ENCODE measurements around the gene DPEP2.
"Not testable (repeated sequence)": the region's sequence is repeated elsewhere in the genome, so short reads cannot be mapped to it uniquely, and the experiment has no call there.

The DPEP2 gene, protein sequence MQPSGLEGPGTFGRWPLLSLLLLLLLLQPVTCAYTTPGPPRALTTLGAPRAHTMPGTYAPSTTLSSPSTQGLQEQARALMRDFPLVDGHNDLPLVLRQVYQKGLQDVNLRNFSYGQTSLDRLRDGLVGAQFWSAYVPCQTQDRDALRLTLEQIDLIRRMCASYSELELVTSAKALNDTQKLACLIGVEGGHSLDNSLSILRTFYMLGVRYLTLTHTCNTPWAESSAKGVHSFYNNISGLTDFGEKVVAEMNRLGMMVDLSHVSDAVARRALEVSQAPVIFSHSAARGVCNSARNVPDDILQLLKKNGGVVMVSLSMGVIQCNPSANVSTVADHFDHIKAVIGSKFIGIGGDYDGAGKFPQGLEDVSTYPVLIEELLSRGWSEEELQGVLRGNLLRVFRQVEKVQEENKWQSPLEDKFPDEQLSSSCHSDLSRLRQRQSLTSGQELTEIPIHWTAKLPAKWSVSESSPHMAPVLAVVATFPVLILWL

GRCh38 chr16:67998779-67999688 lies at the start of gene DPEP2:
Gene DPEP2 (minus strand): TSS chr16:67999484. CDS start chr16:67993212, 6,272 bp downstream.
- Mint-ChIP-seq H3K4me1 (peaks cover 63% of the 10 kb centered on the region), H3K27ac (peak within 1 kb of the TSS; percentile 37 to 83), H3K4me3 (peak within 1 kb of the TSS; percentile 79)
- peak; percentile 93 for ATAC-seq
- not testable (repeated sequence) for H3K9me3 Mint-ChIP-seq, H3K27me3 Mint-ChIP-seq
- peak; percentile 67 to 75 for DNase-seq

DNA sequence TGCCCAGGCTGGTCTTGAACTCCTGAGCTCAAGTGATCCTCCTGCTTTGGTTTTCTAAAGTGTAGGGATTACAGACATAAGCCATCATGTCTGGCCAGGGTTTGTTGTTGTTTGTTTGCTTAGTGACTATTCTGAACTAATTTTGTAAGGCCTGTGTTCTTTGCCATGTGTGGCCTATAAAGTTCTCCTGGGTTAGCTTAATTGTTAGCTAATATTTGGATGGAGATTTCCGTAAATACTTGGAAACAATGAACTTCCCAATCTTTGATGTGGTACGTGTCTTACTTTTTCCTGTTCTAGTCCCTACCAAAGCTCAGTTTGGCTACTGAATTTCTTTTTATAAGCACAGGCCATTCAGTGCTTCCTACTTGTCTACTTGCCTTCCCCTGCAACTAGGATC lies 48.7 kb upstream of the DPEP2 start:
- no peak overlapping the region for H3K27ac Mint-ChIP-seq
- H3K9me3 Mint-ChIP-seq: no peaks in the 10 kb centered on the region
- DNase-seq (no peak), ATAC-seq (no peak)
- H3K27me3 Mint-ChIP-seq: no peaks in the 10 kb centered on the region
- H3K4me1 Mint-ChIP-seq: no peaks in the 10 kb centered on the region
- no peak overlapping the region for H3K4me3 Mint-ChIP-seq

DNA sequence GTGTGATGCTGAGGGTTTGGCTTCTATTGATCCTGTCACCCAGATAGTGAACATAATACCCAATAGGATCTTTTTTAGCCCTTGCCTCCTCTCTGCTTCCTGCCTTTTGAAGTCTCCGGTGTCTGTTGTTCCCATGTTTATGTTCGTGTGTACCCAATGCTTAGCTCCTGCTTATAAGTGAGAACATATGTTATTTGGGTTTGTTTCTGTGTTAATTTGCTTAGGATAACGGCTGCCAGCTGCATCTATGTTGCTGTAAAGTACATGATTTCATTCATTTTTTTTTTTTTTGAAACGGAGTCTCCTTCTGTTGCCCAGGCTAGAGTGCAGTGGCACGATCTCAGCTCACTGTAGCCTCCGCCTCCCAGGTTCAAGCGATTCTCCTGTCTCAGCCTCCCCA lies 46.8 kb upstream of the DPEP2 start:
- Mint-ChIP-seq H3K27me3 (no peaks in the 10 kb centered on the region), H3K4me3 (no peak overlapping the region), H3K27ac (peak overlapping the region in 1 of 2 donors; percentile 29), H3K9me3 (no peaks in the 10 kb centered on the region), H3K4me1 (no peaks in the 10 kb centered on the region)
- DNase-seq (no peak), ATAC-seq (no peak)

DNA sequence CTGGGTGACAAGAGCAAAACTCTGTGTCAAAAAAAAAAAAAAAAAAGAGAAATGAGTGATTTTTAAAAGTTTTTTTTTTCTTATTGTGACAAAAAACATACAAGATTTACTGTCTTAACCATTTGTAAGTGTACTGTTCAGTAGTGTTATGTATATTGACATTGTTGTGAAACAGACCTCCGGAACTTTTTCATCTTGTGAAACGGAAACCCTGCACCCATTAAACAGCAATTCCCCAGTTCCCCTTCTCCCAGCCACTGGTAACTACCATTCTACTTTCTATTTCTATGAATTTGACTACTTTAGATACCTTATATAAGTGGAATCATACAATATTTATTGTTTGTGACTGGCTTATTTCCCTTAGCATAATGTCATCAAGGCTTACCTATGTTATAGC lies 42.5 kb upstream of the DPEP2 start:
- no peak for DNase-seq
- ATAC-seq: no peak
- H3K27me3 Mint-ChIP-seq: no peaks in the 10 kb centered on the region
- no peak overlapping the region for H3K4me3 Mint-ChIP-seq
- H3K4me1 Mint-ChIP-seq: peaks cover 15% of the 10 kb centered on the region
- no peaks in the 10 kb centered on the region for H3K9me3 Mint-ChIP-seq
- H3K27ac Mint-ChIP-seq: no peak overlapping the region

DNA sequence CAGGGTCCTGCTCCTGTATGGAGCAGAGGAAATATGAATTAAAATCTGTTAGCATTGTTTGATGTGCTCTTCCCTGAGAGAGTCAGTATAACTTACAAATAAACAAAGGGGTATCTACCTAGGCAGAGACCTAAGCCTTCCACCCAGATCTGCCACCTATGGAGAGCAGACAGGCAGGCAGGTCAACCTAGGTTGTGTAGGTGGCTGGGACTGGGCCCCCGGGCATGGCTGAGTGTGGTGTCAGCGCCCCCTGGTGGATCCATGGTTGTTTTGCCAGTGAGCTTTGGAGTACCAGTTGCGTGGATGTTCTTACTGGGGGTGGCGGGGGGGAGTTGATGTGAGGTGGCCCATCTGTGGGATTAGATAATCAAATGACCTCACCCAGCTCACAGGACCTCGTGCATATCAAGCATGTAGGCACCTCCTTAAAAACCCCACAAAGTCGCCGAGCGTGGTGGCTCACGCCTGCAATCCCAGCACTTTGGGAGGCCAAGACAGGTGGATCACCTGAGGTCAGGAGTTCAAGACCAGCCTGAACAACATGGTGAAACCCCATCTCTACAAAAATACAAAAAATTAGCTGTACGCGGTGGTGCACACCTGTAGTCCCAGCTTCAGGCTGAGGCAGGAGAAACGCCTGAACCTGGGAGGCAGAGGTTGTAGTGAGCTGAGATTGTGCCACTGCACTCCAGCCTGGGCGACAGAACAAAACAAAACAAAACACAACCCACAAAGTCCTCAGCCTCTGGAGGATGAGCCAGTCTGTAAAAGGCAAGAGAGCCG lies 41.4 kb upstream of the DPEP2 start:
- ATAC-seq: peak; percentile 100
- no peaks in the 10 kb centered on the region for H3K27me3 Mint-ChIP-seq
- H3K4me1 Mint-ChIP-seq: peaks cover 19% of the 10 kb centered on the region
- H3K9me3 Mint-ChIP-seq: no peaks in the 10 kb centered on the region
- H3K4me3 Mint-ChIP-seq: no peak overlapping the region
- DNase-seq: peak; percentile 88 to 91
- no peak overlapping the region for H3K27ac Mint-ChIP-seq

DNA sequence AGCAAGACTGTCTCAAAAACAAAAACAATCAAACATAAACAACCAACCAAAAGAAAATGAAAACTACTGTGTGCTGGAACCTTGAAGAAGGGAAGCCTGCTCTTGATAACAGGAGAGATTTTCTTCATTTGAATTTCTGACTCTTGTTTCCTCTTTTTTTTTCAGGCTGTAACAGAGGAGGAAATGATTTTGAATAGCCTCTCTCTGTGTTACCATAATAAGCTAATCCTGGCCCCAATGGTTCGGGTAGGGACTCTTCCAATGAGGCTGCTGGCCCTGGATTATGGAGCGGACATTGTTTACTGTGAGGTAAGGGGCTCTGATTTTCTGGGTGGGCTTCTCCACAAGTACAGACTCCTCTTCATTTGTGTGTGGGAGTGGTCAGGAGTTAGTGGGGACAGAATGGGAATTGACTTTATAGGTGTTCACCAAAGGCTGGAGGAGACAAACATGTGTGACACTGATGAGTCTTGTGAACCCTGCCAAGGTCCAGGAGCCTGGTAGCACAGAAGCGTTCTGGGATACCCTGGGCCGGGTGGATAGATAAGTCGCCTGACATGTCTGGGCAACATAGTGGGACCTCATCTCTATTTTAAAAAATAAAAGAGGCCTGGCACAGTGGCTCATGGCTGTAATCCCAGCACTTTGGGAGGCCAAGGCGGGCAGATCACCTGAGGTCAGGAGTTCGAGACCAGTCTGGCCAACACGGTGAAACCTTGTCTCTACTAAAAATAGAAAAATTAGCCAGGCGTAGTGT lies 38.7 kb upstream of the DPEP2 start:
- Mint-ChIP-seq H3K27me3 (no peaks in the 10 kb centered on the region), H3K4me1 (peaks cover 19% of the 10 kb centered on the region), H3K27ac (peak overlapping the region in 1 of 2 donors; percentile 24), H3K4me3 (no peak overlapping the region), H3K9me3 (no peaks in the 10 kb centered on the region)
- DNase-seq (no peak), ATAC-seq (no peak)

DNA sequence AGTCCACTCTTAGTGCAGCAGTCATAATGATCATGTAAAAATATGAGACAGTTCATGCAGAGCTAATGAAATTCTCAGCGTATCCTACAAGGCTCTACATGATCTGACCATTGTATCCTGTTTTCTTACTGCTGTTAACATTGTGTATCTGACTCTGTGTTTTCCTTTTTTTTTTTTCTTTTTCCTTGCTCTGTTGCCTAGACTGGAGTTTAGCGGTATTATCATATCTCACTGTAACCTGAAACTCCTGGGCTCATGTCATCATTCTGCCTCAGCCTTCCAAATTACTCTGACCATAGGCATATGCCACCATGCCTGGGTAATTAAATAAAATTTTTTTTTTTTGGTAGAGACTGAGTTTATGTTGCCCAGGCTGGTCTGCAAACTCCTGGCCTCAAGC lies 35.9 kb upstream of the DPEP2 start:
- Mint-ChIP-seq H3K27me3 (no peaks in the 10 kb centered on the region), H3K9me3 (no peaks in the 10 kb centered on the region), H3K4me3 (no peak overlapping the region), H3K27ac (peak overlapping the region in 1 of 2 donors; percentile 60), H3K4me1 (peaks cover 24% of the 10 kb centered on the region)
- no peak for ATAC-seq
- no peak for DNase-seq

GRCh38 chr16:68033101-68033500 lies 33.8 kb upstream of the DPEP2 start:
- DNase-seq (no peak), ATAC-seq (no peak)
- H3K9me3 Mint-ChIP-seq: no peaks in the 10 kb centered on the region
- peaks cover 17% of the 10 kb centered on the region for H3K4me1 Mint-ChIP-seq
- no peak overlapping the region for H3K4me3 Mint-ChIP-seq
- peak overlapping the region in 1 of 2 donors; percentile 28 for H3K27ac Mint-ChIP-seq
- H3K27me3 Mint-ChIP-seq: no peaks in the 10 kb centered on the region

DNA sequence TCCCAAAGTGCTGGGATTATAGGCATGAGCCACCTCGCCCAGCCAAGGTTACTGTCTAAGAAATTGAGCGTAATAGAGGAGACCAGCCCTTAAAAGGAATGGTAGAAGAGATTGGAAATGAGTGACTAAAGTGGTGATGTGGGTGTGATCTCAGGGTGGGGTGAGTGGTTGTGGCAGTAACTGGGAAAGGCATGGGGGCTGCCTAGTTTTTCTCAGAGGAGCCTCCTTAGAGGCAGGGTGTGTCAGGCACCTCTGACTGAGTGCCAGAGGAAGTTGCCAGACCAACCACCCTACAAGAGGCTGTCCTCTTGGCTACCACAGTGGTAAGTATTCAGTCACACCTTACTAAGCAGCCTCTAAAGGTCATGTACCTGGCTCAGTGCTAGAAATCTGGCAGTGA lies 32.7 kb upstream of the DPEP2 start:
- Mint-ChIP-seq H3K9me3 (no peaks in the 10 kb centered on the region), H3K27ac (peak overlapping the region in 1 of 2 donors; percentile 37), H3K4me1 (peaks cover 16% of the 10 kb centered on the region), H3K27me3 (no peaks in the 10 kb centered on the region), H3K4me3 (no peak overlapping the region)
- peak; percentile 83 for ATAC-seq
- no peak for DNase-seq

GRCh38 chr16:68030108-68030507 lies 30.8 kb upstream of the DPEP2 start:
- not testable (repeated sequence) for H3K27ac Mint-ChIP-seq, DNase-seq, H3K27me3 Mint-ChIP-seq, ATAC-seq, H3K9me3 Mint-ChIP-seq, H3K4me3 Mint-ChIP-seq
- H3K4me1 Mint-ChIP-seq: peaks cover 10% of the 10 kb centered on the region

DNA sequence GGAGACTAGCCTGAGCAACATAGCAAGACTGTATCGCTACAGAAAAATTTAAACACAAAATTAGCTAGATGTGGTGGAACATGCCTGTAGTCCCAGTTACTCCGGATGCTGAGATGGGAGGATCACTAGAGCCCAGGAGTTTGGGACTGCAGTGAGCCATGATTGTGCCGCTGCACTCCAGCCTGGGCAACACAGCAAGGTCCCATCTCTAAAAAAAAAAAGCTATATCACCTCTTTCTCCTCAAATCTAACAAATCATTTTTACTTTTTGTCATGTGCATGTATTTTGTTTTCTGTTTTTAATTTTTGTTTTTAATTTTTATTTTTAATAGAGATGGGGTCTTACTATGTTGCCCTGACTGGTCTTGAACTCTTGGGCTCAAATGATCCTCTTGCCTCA lies 29.7 kb upstream of the DPEP2 start:
- no peaks in the 10 kb centered on the region for H3K9me3 Mint-ChIP-seq
- ATAC-seq (no peak), DNase-seq (no peak)
- H3K27ac Mint-ChIP-seq: no peak overlapping the region
- H3K4me3 Mint-ChIP-seq: no peak overlapping the region
- H3K4me1 Mint-ChIP-seq: peaks cover 16% of the 10 kb centered on the region
- no peaks in the 10 kb centered on the region for H3K27me3 Mint-ChIP-seq

GRCh38 chr16:68022728-68023537 lies 23.6 kb upstream of the DPEP2 start, which contains the start of the genes DDX28 and DUS2:
Gene DDX28 (minus strand): TSS chr16:68023232. CDS start chr16:68023202, 30 bp downstream.
Gene DUS2 (plus strand): TSS chr16:68023284. CDS start chr16:68038024, 14,740 bp downstream.
- H3K4me1 Mint-ChIP-seq: peaks cover 26% of the 10 kb centered on the region
- no peaks in the 10 kb centered on the region for H3K9me3 Mint-ChIP-seq
- DNase-seq: peak; percentile 91 to 93
- ATAC-seq: peak; percentile 98
- H3K4me3 Mint-ChIP-seq: peak within 1 kb of the TSS; percentile 97 to 98
- H3K27ac Mint-ChIP-seq: peak within 1 kb of the TSS; percentile 97 to 98
- no peaks in the 10 kb centered on the region for H3K27me3 Mint-ChIP-seq

DNA sequence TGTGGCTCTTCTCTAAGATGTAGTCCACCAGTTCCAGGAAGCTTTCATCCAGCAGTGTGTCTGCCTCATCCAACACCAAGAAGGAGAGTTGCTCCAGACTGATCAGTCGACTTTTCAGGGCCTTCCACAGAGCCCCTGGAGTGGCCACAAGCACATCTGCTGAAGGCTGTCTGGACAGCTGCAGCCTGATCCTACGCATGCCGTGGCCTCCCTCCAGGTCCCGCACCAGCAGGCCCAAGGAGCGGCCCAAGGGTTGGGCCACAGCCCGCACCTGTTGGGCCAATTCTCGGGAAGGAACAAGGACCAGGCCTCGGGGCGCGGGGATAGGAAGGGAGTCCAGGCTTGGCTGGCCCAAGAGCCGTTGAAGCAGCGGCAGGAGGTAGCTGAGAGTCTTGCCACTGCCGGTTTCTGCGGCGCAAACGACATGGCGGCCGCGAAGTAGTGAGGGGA lies 23.0 kb upstream of the DPEP2 start:
- peak; percentile 8 for ATAC-seq
- no peaks in the 10 kb centered on the region for H3K27me3 Mint-ChIP-seq
- peak overlapping the region; percentile 97 to 98 for H3K27ac Mint-ChIP-seq
- H3K9me3 Mint-ChIP-seq: no peaks in the 10 kb centered on the region
- H3K4me3 Mint-ChIP-seq: peak overlapping the region; percentile 97 to 98
- H3K4me1 Mint-ChIP-seq: peaks cover 26% of the 10 kb centered on the region
- peak in 1 of 2 donors; percentile 11 for DNase-seq

GRCh38 chr16:68021490-68021889 lies 22.2 kb upstream of the DPEP2 start:
- H3K4me3 Mint-ChIP-seq: peak overlapping the region; percentile 97 to 98
- no peaks in the 10 kb centered on the region for H3K9me3 Mint-ChIP-seq
- DNase-seq (no peak), ATAC-seq (no peak)
- H3K4me1 Mint-ChIP-seq: peaks cover 26% of the 10 kb centered on the region
- H3K27ac Mint-ChIP-seq: peak overlapping the region in 1 of 2 donors; percentile 59
- no peaks in the 10 kb centered on the region for H3K27me3 Mint-ChIP-seq
